K562 (cell line): Measurements from ENCODE around the gene MED15. TPM values are rescaled to one million over a fixed set of nuclear protein-coding genes. Genes with fewer than 3 reads are reported as not detected.
A peak's percentile ranks its signal among the peaks of the same experiment; 100 is the strongest.

Source experiments
- ADNP ChIP-seq: fragments of 200-800 bp; sonication (Bioruptor generic); IDR thresholded peaks from 2 replicates; pipeline ENCODE4 v1.6.1; 2016; ENCODE audit warnings: missing genetic modification characterization, missing compliant biosample characterization
- ARID4B ChIP-seq: sonication (generic); formaldehyde crosslinking; IDR thresholded peaks from 2 replicates; pipeline ENCODE4 v1.8.0; 2022; ENCODE audit warnings: mild to moderate bottlenecking, missing genetic modification reagents
- BCL6 ChIP-seq: fragments of 250-450 bp; sonication (Bioruptor Pico); IDR thresholded peaks from 2 replicates; pipeline ENCODE4 v1.4.0; 2020
- CHD1 ChIP-seq: fragments of 200-600 bp; sonication (generic); IDR thresholded peaks from one replicate; pipeline ENCODE4 v1.6.1; 2012; ENCODE audit warnings: mild to moderate bottlenecking, moderate library complexity, low read length, inconsistent platforms
- NR0B1 ChIP-seq: fragments of 450-650 bp; IDR thresholded peaks from one replicate; pipeline ENCODE4 v1.6.1; 2018; ENCODE audit warnings: mild to moderate bottlenecking, moderate library complexity; ENCODE audit not compliant: partially characterized antibody
- NR4A1 ChIP-seq, 2 experiments: fragments of 250-450 bp in 1 of 2; fragments of 450-650 bp in 1 of 2; sonication (Bioruptor Pico) in 1 of 2; IDR thresholded peaks; 2 replicates each; pipeline versions ENCODE4 v1.4.0 to v1.6.1; 2016 to 2020; ENCODE audit warnings: mild to moderate bottlenecking in 2 of 2, missing compliant biosample characterization in 1 of 2, missing genetic modification characterization in 1 of 2, moderate library complexity in 1 of 2
- PREB ChIP-seq: sonication (generic); formaldehyde crosslinking; IDR thresholded peaks from 2 replicates; pipeline ENCODE4 v1.8.1; 2023; ENCODE audit warnings: mild to moderate bottlenecking, missing genetic modification reagents
- PRPF4 ChIP-seq: fragments of 200-400 bp; formaldehyde crosslinking; IDR thresholded peaks from one replicate; pipeline ENCODE4 v1.6.1; 2017; ENCODE audit warnings: low read length, low read depth, mild to moderate bottlenecking; ENCODE audit not compliant: insufficient read depth, poor library complexity, severe bottlenecking
- ZNF699 ChIP-seq: fragments of 250-450 bp; sonication (Bioruptor Pico); IDR thresholded peaks from 2 replicates; pipeline ENCODE4 v1.8.0; 2021; ENCODE audit warnings: mild to moderate bottlenecking, moderate library complexity; ENCODE audit not compliant: insufficient replicate concordance
- ZNF830 ChIP-seq: fragments of 250-450 bp; sonication (Bioruptor Pico); IDR thresholded peaks from 2 replicates; pipeline ENCODE4 v1.5.0; 2021; ENCODE audit warnings: mild to moderate bottlenecking
- polyA plus RNA-seq, 8 experiments: library from polyadenylated mRNA; depleted of rRNA in 4 of 8; stranded (reverse) in 5 of 8; unstranded in 3 of 8; fragments of >200 nt; fragmentation: Nextera tagmentation in 2 of 8; fragmentation: Illumina TruSeq in 1 of 8; extraction: Ambion mirVana in 2 of 8; extraction: Trizol in 1 of 8; gene quantifications; 2 replicates each; pipeline versions ENCODE4 v1.2.1 to v1.2.3, GENCODE V29; 2011 to 2014; ENCODE audit warnings: inconsistent platforms in 1 of 8, missing spikeins in 1 of 8
- total RNA-seq, 7 experiments: library from RNA; depleted of rRNA in 6 of 7; stranded (reverse); fragments of >200 nt in 6 of 7; fragmentation: Illumina TruSeq in 2 of 7; extraction: Trizol in 2 of 7; gene quantifications; 2 replicates each; pipeline versions ENCODE4 v1.2.1 to v1.2.3, GENCODE V29; 2011 to 2021; ENCODE audit warnings: low replicate concordance in 1 of 7

MED15 gene
- total and polyA plus RNA-seq, 9 of the 15 experiments (the other 6 are each of a cell fraction or from before 2014, with no cell fraction given) = 4.0 to 271 (median 60.1) TPM

DNA sequence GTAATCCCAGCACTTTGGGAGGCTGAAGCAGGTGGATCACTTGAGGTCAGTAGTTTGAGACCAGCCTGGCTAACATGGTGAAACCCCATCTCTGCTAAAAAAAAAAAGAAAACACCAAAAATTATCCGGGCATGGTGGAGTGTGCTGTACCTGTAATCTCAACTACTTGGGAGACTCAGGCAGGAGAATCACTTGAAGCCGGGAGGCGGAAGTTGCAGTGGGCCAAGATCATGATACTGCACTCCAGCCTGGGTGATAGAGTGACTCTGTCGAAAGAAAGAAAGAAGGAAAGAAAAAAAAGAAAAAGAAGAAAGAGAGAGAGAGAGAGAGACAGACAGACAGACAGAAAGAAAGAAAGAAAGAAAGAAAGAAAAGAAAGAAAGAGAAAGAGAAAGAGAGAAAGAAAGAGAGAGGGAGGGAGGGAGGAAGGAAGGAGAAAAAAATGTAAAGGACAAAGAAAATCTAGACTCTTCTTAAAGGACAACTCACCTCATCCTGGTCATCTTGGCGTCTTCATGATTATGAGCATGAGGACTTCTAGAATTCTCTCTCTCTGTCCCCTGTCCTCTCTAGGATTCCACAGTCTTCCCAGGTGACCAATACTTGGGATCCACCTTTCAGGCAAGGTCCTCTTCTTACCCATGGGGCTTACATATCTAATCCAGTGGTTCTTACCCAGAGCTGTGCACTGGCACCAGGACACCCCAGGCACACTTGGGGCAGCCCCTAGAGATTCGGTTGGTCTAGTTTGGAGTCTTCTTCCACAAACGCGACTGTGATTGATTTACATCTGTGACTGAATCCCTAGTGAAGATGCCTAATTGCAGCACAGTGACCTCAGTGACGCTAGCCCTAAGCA is 120.9 kb downstream of the MED15 start (continued):
- TF ChIP-seq PREB (CRISPR knock-in tag) = no peak
- no peak for TF ChIP-seq BCL6 (CRISPR knock-in tag)
- TF ChIP-seq CHD1 = no peak
- no peak for TF ChIP-seq PRPF4
- no peak for TF ChIP-seq ZNF699 (CRISPR knock-in tag)
- TF ChIP-seq ZNF830 (CRISPR knock-in tag) = no peak
- no peak for TF ChIP-seq ADNP (tag)
- no peak for TF ChIP-seq NR0B1
- TF ChIP-seq NR4A1 (CRISPR knock-in tag; IDR thresholded peaks at IDR 0.05) = no peak
- no peak for TF ChIP-seq NR4A1 (tag; IDR thresholded peaks at IDR 0.05)
- TF ChIP-seq ARID4B (CRISPR knock-in tag) = 0 out of 2 replicates have a peak, but pooled peaks have one; percentile 10
